GM12891 (cell line): Measurements from ENCODE around the gene MBD6.
"Not testable (repeated sequence)": the region's sequence is repeated elsewhere in the genome, so short reads cannot be mapped to it uniquely, and the experiment has no call there.

Experiments used
- DNase-seq: peaks from one replicate; pipeline ENCODE4 v3.0.0; 2011; ENCODE audit warnings: low spot score; ENCODE audit not compliant: insufficient read length
- FAIRE-seq: peaks from 2 replicates; lab custom pipeline; 2011; peaks lifted over from hg19 to GRCh38; lab: Jason Lieb, UNC
- PAX5 ChIP-seq: IDR thresholded peaks from 2 replicates; pipeline ENCODE4 v1.6.1; 2011; ENCODE audit warnings: low read length, moderate library complexity, mild to moderate bottlenecking; ENCODE audit not compliant: insufficient read depth, severe bottlenecking
- POLR2A ChIP-seq: IDR thresholded peaks from 2 replicates; pipeline ENCODE4 v1.6.1; 2011; ENCODE audit warnings: low read depth, low read length, control low read depth
- POLR2AphosphoS5 ChIP-seq: IDR thresholded peaks from 2 replicates; pipeline ENCODE4 v1.6.1; 2011; ENCODE audit warnings: low read depth, low read length, control low read depth
- POU2F2 ChIP-seq: IDR thresholded peaks from 2 replicates; pipeline ENCODE4 v1.6.1; 2011; ENCODE audit warnings: low read depth, mild to moderate bottlenecking, control low read depth, low read length, moderate library complexity
- SPI1 ChIP-seq: IDR thresholded peaks from 2 replicates; pipeline ENCODE4 v1.6.1; 2011; ENCODE audit warnings: low read depth, low read length, control low read depth
- TAF1 ChIP-seq: IDR thresholded peaks from 2 replicates; pipeline ENCODE4 v1.6.1; 2011; ENCODE audit warnings: low read depth, low read length, control low read depth

MBD6 gene

DNA sequence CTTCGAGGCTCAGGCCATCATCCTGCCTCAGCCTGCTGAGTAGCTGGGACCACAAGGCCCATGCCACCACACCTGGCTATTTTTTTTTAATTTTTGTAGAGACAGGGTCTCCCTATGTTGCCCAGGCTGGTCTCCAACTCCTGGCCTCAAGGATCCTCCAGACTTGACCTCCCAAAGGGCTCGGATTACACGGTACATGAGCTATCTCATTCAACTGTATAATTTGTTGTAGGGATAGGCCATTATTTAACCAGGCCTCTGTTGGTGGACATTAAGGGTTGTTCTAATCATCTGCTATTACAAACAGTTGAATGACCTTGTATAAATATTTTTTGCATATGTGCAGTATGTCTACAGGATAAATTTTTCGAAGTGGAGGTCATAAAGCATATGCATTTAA lies 36.2 kb downstream of the MBD6 start:
- no peak for FAIRE-seq
- no peak for TF ChIP-seq SPI1
- TF ChIP-seq PAX5 = no peak
- TF ChIP-seq TAF1 = no peak
- no peak for TF ChIP-seq POU2F2
- TF ChIP-seq POLR2A = no peak
- no peak for TF ChIP-seq POLR2AphosphoS5
- DNase-seq = no peak

DNA sequence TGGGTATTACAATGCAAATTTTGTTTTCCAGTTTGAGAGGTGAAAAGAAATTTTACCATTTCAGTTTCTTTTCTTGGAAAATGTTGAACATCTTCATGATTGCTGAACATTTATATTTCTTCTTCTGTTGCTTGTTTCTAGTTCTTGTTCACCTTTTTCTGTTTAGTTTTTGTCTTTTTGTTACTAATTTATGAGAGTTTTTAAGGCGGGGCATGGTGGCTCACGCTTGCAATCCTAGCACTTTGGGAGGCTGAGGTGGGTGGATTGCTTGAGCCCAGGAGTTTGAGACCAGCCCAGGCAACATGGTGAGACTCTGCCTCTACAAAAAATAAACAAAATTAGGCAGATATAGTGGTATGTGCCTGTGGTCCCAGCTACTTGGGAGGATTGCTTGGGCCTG lies 37.9 kb downstream of the MBD6 start:
- no peak for DNase-seq
- no peak for FAIRE-seq
- TF ChIP-seq POU2F2 (no peak), SPI1 (no peak), POLR2AphosphoS5 (no peak), POLR2A (no peak), PAX5 (no peak), TAF1 (no peak)

DNA sequence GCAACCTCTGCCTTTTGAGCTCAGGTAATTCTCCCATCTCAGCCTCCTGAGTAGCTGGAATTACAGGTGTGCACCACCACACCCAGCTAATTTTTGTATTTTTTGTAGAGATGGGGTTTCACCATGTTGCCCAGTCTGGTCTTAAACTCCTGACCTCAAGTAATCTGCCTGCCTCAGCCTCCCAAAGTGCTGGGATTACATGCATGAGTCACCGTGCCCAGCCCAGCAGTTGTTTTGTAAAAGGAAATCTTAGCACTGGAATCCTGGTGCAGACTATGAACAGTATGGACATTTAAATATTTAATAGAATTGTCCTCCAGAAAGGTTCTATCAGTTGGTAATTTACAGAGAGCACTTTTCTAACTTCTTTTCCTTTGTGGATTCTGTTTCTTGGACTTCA lies 38.5 kb downstream of the MBD6 start:
- not testable (repeated sequence) for DNase-seq, FAIRE-seq

DNA sequence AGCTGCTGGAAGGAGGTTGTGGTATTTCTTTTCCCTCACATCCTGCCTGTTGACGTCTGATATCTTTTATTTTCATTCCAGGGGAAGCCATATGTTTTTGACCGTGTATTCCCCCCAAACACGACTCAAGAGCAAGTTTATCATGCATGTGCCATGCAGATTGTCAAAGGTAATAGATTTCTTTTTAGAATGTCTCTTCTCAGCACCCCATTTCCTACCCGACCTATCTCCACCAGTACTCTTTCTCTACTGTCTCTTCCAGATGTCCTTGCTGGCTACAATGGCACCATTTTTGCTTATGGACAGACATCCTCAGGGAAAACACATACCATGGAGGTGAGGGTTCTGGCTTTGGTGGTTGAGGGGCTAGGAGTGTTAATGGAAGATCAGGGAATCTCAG lies 40.7 kb downstream of the MBD6 start:
- FAIRE-seq (no peak), DNase-seq (no peak)

DNA sequence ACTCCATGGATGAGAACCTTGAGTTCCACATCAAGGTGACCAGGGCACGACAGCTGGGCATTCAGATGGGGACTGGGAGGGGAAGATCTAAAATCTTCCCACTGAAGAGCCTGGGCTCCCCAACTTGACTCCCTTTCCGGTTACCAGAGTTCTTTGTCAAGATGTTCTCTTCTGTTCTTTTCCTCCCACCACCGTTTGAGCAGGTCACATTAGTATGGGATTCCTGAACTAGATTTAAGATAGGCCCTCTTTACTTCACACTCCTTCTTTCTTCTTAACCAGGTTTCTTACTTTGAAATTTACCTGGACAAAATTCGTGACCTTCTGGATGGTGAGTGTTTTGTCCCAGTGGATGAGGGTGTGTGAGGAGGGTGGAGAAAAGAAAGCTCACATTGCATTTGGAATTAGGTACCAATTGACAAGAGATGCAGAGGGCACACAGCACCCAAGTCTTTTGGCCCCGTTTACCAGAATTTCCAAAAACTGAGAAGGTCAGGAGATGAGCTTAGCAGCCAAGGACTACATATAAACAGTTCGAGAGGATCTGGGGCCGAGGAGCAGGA lies 41.6 kb downstream of the MBD6 start:
- FAIRE-seq (no peak), DNase-seq (no peak)
- TF ChIP-seq POLR2AphosphoS5 (no peak), SPI1 (no peak), TAF1 (no peak), POU2F2 (no peak), PAX5 (no peak), POLR2A (no peak)

More for the DNA sequence above, 40.7 kb downstream of the MBD6 start:
- TF ChIP-seq POLR2AphosphoS5 (no peak), SPI1 (no peak), TAF1 (no peak), POLR2A (no peak)

DNA sequence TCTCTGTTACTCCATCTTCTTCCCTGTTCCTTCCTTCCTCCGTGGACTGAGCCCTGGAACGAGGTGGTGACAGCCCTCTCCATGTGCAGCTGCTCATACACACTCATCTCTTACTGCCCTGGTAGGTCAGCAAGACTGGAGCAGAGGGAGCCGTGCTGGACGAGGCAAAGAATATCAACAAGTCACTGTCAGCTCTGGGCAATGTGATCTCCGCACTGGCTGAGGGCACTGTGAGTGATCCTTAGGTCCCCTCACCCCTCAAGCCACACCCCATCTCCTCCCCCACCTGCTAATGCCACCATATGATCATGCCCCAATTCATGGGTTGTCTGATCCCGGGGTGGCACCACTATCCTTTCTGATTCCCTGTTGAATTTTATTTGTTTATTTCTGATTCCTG lies 46.2 kb downstream of the MBD6 start:
- TF ChIP-seq TAF1 = no peak
- no peak for TF ChIP-seq POLR2AphosphoS5
- TF ChIP-seq PAX5 = no peak
- TF ChIP-seq POLR2A = no peak
- TF ChIP-seq POU2F2 = no peak
- DNase-seq (no peak), FAIRE-seq (peak; percentile 20)

DNA sequence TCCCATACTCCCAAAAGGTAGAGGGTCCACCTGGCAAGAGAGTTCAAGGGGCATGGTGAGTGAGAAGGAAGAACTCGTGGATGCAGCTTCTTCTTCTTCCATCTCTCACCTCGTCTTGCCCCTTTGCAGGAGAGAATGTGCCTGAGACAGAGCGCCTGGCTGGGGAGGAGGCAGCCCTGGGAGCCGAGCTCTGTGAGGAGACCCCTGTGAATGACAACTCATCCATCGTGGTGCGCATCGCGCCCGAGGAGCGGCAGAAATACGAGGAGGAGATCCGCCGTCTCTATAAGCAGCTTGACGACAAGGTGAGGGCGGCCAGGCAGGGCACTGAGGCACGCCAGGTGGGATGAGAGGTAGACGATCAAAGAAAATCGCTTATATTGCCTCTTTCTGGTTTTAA lies 47.2 kb downstream of the MBD6 start:
- TF ChIP-seq PAX5 = no peak
- no peak for TF ChIP-seq TAF1
- no peak for TF ChIP-seq POLR2A
- no peak for TF ChIP-seq POU2F2
- TF ChIP-seq SPI1 = no peak
- no peak for TF ChIP-seq POLR2AphosphoS5
- FAIRE-seq = no peak
- DNase-seq = no peak

DNA sequence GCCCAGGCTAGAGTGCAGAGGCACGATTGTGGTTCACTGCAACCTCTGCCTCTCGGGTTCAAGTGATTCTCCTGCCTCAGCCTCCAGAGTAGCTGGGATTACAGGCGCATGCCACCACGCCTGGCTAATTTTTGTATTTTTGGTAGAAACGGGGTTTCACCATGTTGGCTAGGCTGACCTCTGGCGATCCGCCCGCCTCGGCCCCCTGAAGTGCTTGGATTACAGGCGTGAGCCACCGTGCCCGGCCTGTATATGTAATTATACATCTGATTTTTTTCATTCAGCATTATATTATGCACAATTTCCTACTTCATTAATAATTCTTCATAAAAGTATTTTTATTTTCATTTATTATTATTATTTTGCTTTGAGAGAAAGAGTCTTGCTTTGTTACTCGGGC lies 47.8 kb downstream of the MBD6 start:
- not testable (repeated sequence) for FAIRE-seq, DNase-seq

DNA sequence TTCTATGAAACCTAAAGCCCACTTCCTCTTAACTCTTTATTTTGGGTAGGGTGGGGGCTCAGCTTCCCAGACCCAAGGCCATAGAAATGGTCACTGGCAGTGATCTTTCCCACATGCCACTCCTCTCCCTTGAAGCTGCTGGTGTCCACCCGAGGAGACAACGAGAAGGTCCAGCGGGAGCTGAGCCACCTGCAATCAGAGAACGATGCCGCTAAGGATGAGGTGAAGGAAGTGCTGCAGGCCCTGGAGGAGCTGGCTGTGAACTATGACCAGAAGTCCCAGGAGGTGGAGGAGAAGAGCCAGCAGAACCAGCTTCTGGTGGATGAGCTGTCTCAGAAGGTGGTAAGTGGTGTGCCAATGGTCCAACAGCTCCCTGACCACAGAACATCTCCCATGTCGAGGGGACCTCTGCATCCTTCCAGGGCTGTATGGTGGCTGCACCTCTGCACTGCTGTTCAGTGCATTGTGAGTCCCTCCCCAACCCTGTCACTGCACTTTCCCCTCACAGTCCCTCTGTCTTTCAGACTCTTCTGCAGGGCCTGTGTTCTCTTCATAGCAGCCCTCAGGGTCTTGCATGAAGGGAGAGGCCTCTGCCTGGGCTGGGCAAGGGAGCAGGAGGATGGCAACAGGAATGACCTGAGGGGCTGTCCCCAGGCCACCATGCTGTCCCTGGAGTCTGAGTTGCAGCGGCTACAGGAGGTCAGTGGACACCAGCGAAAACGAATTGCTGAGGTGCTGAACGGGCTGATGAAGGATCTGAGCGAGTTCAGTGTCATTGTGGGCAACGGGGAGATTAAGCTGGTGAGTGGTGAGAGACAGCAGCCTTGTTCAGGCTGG lies 49.5 kb downstream of the MBD6 start:
- TF ChIP-seq POLR2AphosphoS5 (no peak), POU2F2 (no peak), SPI1 (no peak), TAF1 (no peak), POLR2A (no peak), PAX5 (no peak)
- no peak for DNase-seq
- no peak for FAIRE-seq

DNA sequence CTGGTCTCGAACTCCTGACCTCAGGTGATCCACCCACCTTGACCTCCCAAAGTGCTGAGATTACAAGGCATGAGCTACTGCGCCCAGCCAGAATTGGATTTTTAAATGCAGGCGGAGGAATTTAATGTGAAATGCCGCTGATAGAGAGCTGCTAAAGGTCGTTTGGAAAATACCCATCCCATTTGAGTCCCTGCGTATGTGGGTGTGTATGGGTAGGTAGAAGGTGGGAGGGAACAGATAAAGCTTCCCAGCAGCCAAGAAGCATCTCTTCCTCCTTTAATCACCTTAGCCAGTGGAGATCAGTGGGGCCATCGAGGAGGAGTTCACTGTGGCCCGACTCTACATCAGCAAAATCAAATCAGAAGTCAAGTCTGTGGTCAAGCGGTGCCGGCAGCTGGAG lies 52.2 kb downstream of the MBD6 start:
- no peak for FAIRE-seq
- no peak for DNase-seq
- TF ChIP-seq POU2F2 (no peak), TAF1 (no peak), POLR2AphosphoS5 (no peak), POLR2A (no peak), SPI1 (no peak), PAX5 (no peak)
